Measurements from ENCODE around the gene GRPEL1.

Gene GRPEL1

GRCh38 chr4:7066006-7066405 is 1.9 kb downstream of the GRPEL1 start:
- DNase-seq (ENCODE audit: low read depth in 2 of 2), result no peak

DNA sequence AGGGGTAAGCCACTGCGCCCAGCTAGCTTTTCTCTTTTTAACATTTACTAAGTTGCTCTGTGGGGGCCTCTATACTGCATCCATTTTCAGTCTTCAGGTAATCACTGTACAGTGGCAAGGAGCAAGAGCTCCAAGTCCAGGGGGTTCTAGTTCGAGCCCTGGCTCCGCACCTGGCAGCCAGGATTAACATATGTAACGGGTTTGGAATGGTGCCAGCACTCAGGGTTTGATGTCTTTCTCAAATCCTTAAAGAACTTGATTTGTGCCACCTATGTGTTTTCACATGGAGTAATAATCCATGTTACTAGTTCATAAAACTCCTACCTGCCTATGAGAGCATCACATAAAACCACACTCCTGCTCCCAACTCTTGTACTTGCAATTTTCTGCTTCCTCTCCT is 4.5 kb downstream of the GRPEL1 start:
- DNase-seq (ENCODE audit: low read depth in 2 of 2), result no peak

GRCh38 chr4:7062816-7063215 is 5.0 kb downstream of the GRPEL1 start:
- no peak for DNase-seq (ENCODE audit: low read depth in 2 of 2)

DNA sequence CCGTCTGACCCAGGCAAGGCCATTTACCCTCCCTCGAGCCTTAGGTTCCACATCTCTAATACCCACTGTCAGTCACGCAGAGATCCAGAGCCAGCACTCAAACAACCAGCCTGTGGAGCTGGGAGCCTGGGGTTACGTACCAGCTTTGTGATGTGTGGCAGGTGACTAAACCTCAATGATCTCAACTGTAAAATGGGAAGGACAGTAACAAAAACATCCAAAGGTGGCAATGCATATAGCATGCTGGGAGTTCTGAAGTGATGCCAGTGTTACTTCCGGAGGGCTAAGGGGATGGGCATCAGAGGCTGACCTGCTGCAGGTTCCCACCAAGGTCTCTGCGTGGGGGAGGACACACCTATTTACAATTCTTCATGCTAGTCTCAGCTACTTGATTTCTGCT is 6.0 kb downstream of the GRPEL1 start:
- DNase-seq (ENCODE audit: low read depth in 2 of 2), result no peak

DNA sequence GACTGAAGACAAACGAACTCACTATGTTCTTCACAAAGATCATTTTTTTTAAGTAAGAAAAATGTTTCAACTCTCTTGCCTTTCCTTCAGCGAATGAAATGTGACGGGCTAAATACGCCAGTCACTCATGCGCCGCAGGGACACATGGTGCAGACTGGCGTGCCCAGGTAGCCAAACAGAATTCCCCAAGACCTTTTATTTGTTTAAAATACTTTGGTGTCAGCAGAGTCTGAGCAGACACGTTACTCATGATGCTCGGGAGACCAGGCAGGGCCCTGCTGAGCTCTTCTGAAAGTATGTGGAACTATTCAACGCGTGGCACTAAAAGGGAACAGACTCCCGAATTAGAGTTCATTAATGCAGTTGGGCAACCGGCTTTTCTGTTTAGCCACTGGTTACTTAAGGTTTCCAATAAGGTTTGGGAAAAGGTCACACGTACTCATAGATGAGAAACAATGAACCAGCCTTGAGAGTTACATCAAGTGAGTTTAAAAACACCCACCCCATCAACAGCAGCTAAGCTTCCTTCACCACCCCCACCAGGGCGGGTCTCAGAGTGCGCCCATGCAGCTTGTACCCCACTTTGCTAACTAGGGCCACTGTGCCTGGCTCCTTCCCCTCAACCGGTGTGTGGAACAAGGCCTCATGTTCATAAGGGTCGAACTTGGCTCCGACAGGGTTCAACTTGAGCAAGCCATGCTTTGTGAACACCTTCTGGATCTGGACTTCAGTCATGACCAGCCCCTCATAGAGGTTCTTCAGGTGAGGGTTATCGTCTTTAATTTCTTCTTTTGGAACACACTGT is 7.3 kb downstream of the GRPEL1 start:
- no peak for DNase-seq (ENCODE audit: low read depth in 2 of 2)

DNA sequence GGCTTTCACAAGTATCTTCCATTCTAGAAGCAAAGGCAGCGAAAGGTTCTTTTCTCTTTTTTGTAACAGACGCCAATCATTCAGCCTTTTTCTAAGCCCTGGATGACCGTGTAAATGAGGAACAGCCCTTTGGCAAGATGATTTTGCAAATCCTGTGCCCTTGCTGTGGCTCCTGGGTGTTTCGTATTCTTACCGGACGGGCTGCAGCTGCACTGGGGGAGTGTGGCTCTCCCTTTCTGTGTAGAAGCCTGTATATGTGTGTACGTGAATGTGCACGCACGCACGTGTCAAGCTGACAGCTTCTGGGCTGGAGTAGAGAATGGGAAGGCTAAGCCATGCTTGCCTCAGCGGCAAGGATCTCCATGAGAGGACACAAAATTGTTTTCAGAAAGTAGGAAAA is 8.2 kb downstream of the GRPEL1 start:
- DNase-seq (ENCODE audit: low read depth in 2 of 2), result no peak

DNA sequence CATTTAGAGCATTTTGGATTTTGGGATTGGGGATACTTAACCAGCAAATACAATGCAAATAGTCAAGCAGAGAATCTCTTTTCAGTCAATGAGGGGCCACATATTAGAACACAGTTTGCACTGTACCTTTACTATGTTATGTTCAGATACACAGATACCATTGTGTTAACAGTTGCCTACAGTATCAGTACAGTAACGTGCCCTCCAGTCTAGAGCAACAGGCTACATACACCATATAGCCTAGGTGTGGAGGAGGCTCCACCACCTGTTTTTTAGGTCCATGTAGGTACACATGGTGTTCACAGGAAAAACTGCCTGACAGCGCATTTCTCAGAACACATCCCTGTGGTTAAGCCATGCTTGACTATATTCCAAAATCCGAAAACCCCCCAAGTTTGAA is 9.1 kb downstream of the GRPEL1 start:
- DNase-seq (ENCODE audit: low read depth in 2 of 2), result no peak

GRCh38 chr4:7055990-7056325 is 11.9 kb downstream of the GRPEL1 start:
- DNase-seq (ENCODE audit: low read depth in 2 of 2), result no peak

- DNase-seq (ENCODE audit: low read depth in 2 of 2), result no peak
Measured at GRCh38 chr4:7055111-7055989, 12.5 kb downstream of the GRPEL1 start.

GRCh38 chr4:7054106-7054880 is 13.6 kb downstream of the GRPEL1 start:
- no peak for DNase-seq (ENCODE audit: low read depth in 2 of 2)

- DNase-seq (ENCODE audit: low read depth in 2 of 2), result no peak
Measured at GRCh38 chr4:7052923-7053715, 14.7 kb downstream of the GRPEL1 start.

- DNase-seq (ENCODE audit: low read depth in 2 of 2), result no peak
Measured at GRCh38 chr4:7052313-7052712, 15.6 kb downstream of the GRPEL1 start.

- no peak for DNase-seq (ENCODE audit: low read depth in 2 of 2)
Measured at GRCh38 chr4:7051905-7052304, 16.0 kb downstream of the GRPEL1 start.

- no peak for DNase-seq (ENCODE audit: low read depth in 2 of 2)
Measured at GRCh38 chr4:7051144-7051495, 16.7 kb downstream of the GRPEL1 start.

GRCh38 chr4:7050481-7051143 is 17.3 kb downstream of the GRPEL1 start:
- no peak for DNase-seq (ENCODE audit: low read depth in 2 of 2)

DNA sequence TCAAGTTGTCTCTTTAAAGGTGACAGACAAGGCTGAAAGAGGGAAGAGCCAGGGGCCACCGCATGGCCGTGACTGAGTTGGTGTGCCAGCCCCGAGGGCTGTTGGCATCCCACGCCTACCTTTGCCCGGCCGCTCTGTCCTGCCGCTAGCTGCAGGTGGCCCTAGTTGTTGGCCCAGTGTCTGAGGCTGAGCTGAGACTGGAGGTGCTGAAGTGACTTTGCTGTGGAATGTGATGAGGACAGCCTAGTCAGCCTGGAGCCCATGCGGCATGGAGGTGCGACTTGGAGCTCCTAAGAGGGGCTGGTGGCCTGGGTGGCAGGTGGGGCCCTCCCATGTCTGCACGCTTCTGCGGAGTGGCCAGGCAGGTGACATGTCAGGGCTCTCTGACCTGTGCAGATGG is 18.1 kb downstream of the GRPEL1 start:
- no peak for DNase-seq (ENCODE audit: low read depth in 2 of 2)

DNA sequence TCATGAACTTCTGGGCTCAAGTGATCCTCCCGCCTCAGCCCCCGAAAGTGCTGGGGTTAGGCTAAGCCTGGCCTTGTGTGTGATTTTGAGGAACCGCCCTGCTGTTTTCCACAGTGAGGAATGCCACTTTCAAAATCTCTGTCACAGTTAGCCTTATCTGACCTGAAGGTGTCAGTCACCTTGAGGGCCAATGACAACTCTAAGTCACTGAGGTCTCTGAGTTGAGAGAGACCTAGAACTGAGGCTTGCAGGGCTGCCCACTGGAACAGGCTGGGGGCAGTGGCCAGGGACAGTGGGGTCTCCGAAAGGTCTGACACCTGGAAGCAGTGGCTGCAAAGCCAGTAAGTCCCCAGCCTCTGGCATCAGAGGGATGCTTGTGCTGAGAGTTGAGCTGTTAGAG is 18.6 kb downstream of the GRPEL1 start:
- no peak for DNase-seq (ENCODE audit: low read depth in 2 of 2)

DNA sequence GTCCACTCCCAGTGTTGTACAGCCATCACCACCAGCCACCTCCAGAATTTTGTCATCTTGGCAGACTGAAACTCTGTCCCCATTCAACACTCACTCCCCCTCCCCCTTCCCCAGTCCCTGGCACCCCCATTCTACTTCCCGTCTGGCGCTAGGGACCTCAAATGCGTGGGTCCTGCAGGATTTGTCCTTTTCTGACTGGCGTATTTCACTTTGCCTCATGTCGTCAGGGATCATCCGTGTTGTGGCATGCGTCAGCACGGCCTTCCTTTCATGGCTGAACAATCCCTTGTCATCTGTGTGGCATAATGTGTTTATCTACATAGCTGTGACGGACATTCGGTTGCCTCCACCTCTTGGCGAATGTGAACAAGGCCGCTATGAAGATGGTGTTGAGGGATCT is 19.2 kb downstream of the GRPEL1 start:
- no peak for DNase-seq (ENCODE audit: low read depth in 2 of 2)

GRCh38 chr4:7046971-7047370 is 20.9 kb downstream of the GRPEL1 start:
- DNase-seq (ENCODE audit: low read depth in 2 of 2), result no peak

GRCh38 chr4:7045961-7046921 is 21.6 kb downstream of the GRPEL1 start:
- no peak for DNase-seq (ENCODE audit: low read depth in 2 of 2)

All from stimulated activated CD4-positive, alpha-beta T cell treated with anti-CD3 and anti-CD28 coated beads, Interleukin-1b, Interleukin-23, amount 100 ng/mL, for 1 hour (primary cell).